HEK293 (cell line): Measurements from ENCODE around the gene SCGB1C2.

Source experiments
- AEBP2 ChIP-seq: fragments of 450-650 bp; formaldehyde crosslinking; IDR thresholded peaks from 2 replicates; pipeline ENCODE4 v1.5.1; 2016; ENCODE audit warnings: missing biosample characterization, missing genetic modification characterization, borderline replicate concordance
- FEZF1 ChIP-seq: fragments of 450-650 bp; formaldehyde crosslinking; IDR thresholded peaks from 2 replicates; pipeline ENCODE4 v1.5.1; 2016; ENCODE audit warnings: missing biosample characterization, missing genetic modification characterization
- ZFP41 ChIP-seq: fragments of 450-650 bp; formaldehyde crosslinking; IDR thresholded peaks from 2 replicates; pipeline ENCODE4 v1.5.1; 2016; ENCODE audit warnings: missing biosample characterization, missing genetic modification characterization, borderline replicate concordance
- ZNF146 ChIP-seq: fragments of 450-650 bp; formaldehyde crosslinking; IDR thresholded peaks from 2 replicates; pipeline ENCODE4 v1.5.1; 2016; ENCODE audit warnings: missing biosample characterization, missing genetic modification characterization
- TF ChIP-seq, protein P1 (sequence below): fragments of 450-650 bp; formaldehyde crosslinking; IDR thresholded peaks from 2 replicates; pipeline ENCODE4 v1.5.1; 2016; ENCODE audit warnings: missing biosample characterization, missing genetic modification characterization, borderline replicate concordance

DNA sequence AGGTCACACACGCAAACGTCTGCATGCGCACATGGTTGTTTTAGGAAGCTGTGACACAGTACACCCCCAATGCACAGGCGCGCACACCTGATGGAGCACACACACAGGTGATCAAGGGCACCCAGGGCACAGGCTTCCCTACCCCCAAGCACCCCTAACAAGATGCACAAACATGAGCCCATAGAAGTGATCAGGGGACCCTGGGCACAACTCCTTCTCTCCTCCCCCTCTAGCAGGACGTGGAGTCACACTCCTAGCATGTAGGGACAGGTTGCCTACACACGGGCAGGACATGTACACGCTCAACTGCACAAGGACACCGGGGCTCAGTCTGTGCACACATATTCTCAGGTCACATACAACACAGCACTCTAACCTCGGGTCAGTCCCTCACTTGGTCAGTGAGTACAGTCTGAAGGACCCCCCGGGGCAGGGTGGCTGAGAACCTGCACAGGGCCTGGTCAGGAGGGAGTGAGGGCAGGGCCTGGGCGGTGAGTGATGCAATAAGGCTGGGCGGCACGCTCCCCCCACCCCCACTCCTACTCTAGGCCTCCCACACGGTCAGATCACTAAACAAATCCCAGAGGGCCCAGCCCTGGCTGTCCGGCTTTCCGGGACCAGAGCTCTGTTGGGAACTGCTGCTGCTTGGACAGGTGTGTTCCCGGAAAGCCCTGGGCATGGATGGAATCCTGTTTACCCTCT is 44.8 kb downstream of the SCGB1C2 start:
- TF ChIP-seq ZFP41 (tag by site-specific recombination) (no peak), ZNF146 (tag by site-specific recombination) (no peak), AEBP2 (tag by site-specific recombination) (no peak), FEZF1 (tag by site-specific recombination) (no peak)
- TF ChIP-seq, protein P1, sequence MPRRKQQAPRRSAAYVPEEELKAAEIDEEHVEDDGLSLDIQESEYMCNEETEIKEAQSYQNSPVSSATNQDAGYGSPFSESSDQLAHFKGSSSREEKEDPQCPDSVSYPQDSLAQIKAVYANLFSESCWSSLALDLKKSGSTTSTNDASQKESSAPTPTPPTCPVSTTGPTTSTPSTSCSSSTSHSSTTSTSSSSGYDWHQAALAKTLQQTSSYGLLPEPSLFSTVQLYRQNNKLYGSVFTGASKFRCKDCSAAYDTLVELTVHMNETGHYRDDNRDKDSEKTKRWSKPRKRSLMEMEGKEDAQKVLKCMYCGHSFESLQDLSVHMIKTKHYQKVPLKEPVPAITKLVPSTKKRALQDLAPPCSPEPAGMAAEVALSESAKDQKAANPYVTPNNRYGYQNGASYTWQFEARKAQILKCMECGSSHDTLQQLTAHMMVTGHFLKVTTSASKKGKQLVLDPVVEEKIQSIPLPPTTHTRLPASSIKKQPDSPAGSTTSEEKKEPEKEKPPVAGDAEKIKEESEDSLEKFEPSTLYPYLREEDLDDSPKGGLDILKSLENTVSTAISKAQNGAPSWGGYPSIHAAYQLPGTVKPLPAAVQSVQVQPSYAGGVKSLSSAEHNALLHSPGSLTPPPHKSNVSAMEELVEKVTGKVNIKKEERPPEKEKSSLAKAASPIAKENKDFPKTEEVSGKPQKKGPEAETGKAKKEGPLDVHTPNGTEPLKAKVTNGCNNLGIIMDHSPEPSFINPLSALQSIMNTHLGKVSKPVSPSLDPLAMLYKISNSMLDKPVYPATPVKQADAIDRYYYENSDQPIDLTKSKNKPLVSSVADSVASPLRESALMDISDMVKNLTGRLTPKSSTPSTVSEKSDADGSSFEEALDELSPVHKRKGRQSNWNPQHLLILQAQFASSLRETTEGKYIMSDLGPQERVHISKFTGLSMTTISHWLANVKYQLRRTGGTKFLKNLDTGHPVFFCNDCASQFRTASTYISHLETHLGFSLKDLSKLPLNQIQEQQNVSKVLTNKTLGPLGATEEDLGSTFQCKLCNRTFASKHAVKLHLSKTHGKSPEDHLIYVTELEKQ (tag by site-specific recombination), result no peak
